Neural cell (in vitro differentiated cells): Measurements from ENCODE around the gene SH3RF3. TPM values are rescaled to one million over a fixed set of nuclear protein-coding genes. Genes with fewer than 3 reads are reported as not detected.

Experiments used
- H2AFZ ChIP-seq: fragments of 200-600, 300-800 bp; sonication (generic), shearing (Covaris generic); 2 replicates; pipeline ENCODE4 v1.6.0; 2014; ENCODE audit warnings: low read depth, mild to moderate bottlenecking, antibody characterized with exemption, low read length, moderate library complexity
- H3F3A ChIP-seq: fragments of 200-600 bp; shearing (Covaris generic); 2 replicates; pipeline ENCODE4 v1.6.1; 2016; ENCODE audit warnings: mild to moderate bottlenecking, moderate library complexity, mixed read lengths, antibody characterized with exemption, low read length; ENCODE audit not compliant: insufficient read depth, poor library complexity, severe bottlenecking
- H3K27ac ChIP-seq: fragments of 200-600, 300-800 bp; sonication (generic), shearing (Covaris generic); 2 replicates; pipeline ENCODE4 v1.5.1; 2014; ENCODE audit warnings: mild to moderate bottlenecking, low read length, moderate library complexity
- H3K27me3 ChIP-seq: fragments of 300-800, 200-600 bp; sonication (generic), shearing (Covaris generic); 2 replicates; pipeline ENCODE4 v1.6.0; 2014; ENCODE audit warnings: mild to moderate bottlenecking, low read depth, low read length, moderate library complexity; ENCODE audit not compliant: insufficient read depth
- H3K36me3 ChIP-seq: fragments of 300-800, 200-600 bp; sonication (generic), shearing (Covaris generic); 2 replicates; pipeline ENCODE4 v1.5.1; 2014; ENCODE audit warnings: mild to moderate bottlenecking, antibody characterized with exemption, low read length, moderate library complexity; ENCODE audit not compliant: insufficient read depth
- H3K4me2 ChIP-seq: fragments of 300-800, 200-600 bp; sonication (generic), shearing (Covaris generic); 2 replicates; pipeline ENCODE4 v1.6.0; 2014; ENCODE audit warnings: mild to moderate bottlenecking, low read length
- H3K4me3 ChIP-seq: fragments of 300-800, 200-600 bp; sonication (generic), shearing (Covaris generic); 2 replicates; pipeline ENCODE4 v1.5.1; 2014; ENCODE audit warnings: mild to moderate bottlenecking, low read length, moderate library complexity
- H3K79me2 ChIP-seq: fragments of 200-600 bp; shearing (Covaris generic); replicated peaks from 2 replicates; pipeline ENCODE4 v1.6.0; 2014; ENCODE audit warnings: mild to moderate bottlenecking, low read length, moderate library complexity; ENCODE audit not compliant: insufficient read depth
- H3K9ac ChIP-seq: fragments of 300-800, 200-600 bp; sonication (generic), shearing (Covaris generic); 2 replicates; pipeline ENCODE4 v1.6.1; 2016; ENCODE audit warnings: mild to moderate bottlenecking, low read length, mixed read lengths
- H3K9me2 ChIP-seq: fragments of 200-600 bp; shearing (Covaris generic); 2 replicates; pipeline ENCODE4 v1.6.1; 2016; ENCODE audit warnings: mild to moderate bottlenecking, low read length, mixed read lengths; ENCODE audit not compliant: insufficient read depth
- H3K9me3 ChIP-seq: fragments of 200-600, 300-800 bp; sonication (generic), shearing (Covaris generic); 2 replicates; pipeline ENCODE4 v1.6.1; 2016; ENCODE audit warnings: mild to moderate bottlenecking, mixed run types, low read length, moderate library complexity, mixed read lengths
- H4K20me1 ChIP-seq: fragments of 200-600 bp; shearing (Covaris generic); 2 replicates; pipeline ENCODE4 v1.6.1; 2016; ENCODE audit warnings: mild to moderate bottlenecking, mixed run types; ENCODE audit not compliant: insufficient read depth
- CTCF ChIP-seq: fragments of 450-650 bp; IDR thresholded peaks from 2 replicates; pipeline ENCODE4 v1.5.1; 2014; ENCODE audit warnings: antibody characterized with exemption, mild to moderate bottlenecking, moderate library complexity; ENCODE audit not compliant: poor library complexity, severe bottlenecking
- EP300 ChIP-seq: fragments of 450-650 bp; conservative IDR thresholded peaks from 2 replicates; pipeline ENCODE4 v1.6.1; 2014; ENCODE audit warnings: antibody characterized with exemption, mild to moderate bottlenecking, moderate library complexity; ENCODE audit not compliant: poor library complexity, severe bottlenecking
- EZH2 ChIP-seq: fragments of 200-600, 300-800 bp; shearing (Covaris generic), sonication (generic); IDR thresholded peaks from 2 replicates; pipeline ENCODE4 v1.6.1; 2014; ENCODE audit warnings: antibody characterized with exemption, low read length, borderline replicate concordance, mild to moderate bottlenecking; ENCODE audit not compliant: insufficient read depth, poor library complexity, severe bottlenecking
- MXI1 ChIP-seq: fragments of 450-650 bp; conservative IDR thresholded peaks from 2 replicates; pipeline ENCODE4 v1.6.1; 2014; ENCODE audit warnings: antibody characterized with exemption, mild to moderate bottlenecking; ENCODE audit not compliant: poor library complexity, severe bottlenecking
- POLR2AphosphoS5 ChIP-seq: IDR thresholded peaks from 2 replicates; pipeline ENCODE4 v1.6.1; 2012
- RAD21 ChIP-seq: fragments of 450-650 bp; conservative IDR thresholded peaks from 2 replicates; pipeline ENCODE4 v1.6.1; 2014; ENCODE audit warnings: antibody characterized with exemption, mild to moderate bottlenecking, moderate library complexity
- REST ChIP-seq: IDR thresholded peaks from 2 replicates; pipeline ENCODE4 v1.6.1; 2012; ENCODE audit warnings: borderline replicate concordance
- TAF1 ChIP-seq: IDR thresholded peaks from 2 replicates; pipeline ENCODE4 v1.6.1; 2012; ENCODE audit warnings: low read depth
- polyA plus RNA-seq: library from polyadenylated mRNA; depleted of rRNA; stranded (reverse); fragments of >200 nt; gene quantifications from 2 replicates; pipeline ENCODE4 v1.2.3, GENCODE V29; 2014

SH3RF3 gene
- polyA plus RNA-seq, 1 donor from 2014 or later, result 0.53 TPM

- TF ChIP-seq RAD21, result no peak
- no peak for TF ChIP-seq EZH2
Measured at GRCh38 chr2:109238580-109238979, 109.6 kb downstream of the SH3RF3 start (continued).

GRCh38 chr2:109239720-109240119 lies 110.7 kb downstream of the SH3RF3 start:
- Histone ChIP-seq H3F3A (no peaks in the 10 kb centered on the region), H3K36me3 (no peaks in the 10 kb centered on the region), H3K27me3 (no peaks in the 10 kb centered on the region), H3K27ac (no peak overlapping the region), H3K9ac (no peak overlapping the region), H3K9me2 (no peaks in the 10 kb centered on the region), H3K4me3 (no peak overlapping the region), H2AFZ (no peak overlapping the region), H3K9me3 (no peaks in the 10 kb centered on the region), H3K4me2 (no peak overlapping the region), H3K79me2 (no peaks in the 10 kb centered on the region), H4K20me1 (no peaks in the 10 kb centered on the region)
- TF ChIP-seq EP300 (peak; percentile 41), POLR2AphosphoS5 (peak; percentile 30), MXI1 (no peak)

GRCh38 chr2:109242210-109242653 lies 113.2 kb downstream of the SH3RF3 start:
- Histone ChIP-seq H3K9me2 (no peaks in the 10 kb centered on the region), H3K4me2 (no peak overlapping the region), H3K9ac (no peak overlapping the region), H2AFZ (no peak overlapping the region), H3K4me3 (no peak overlapping the region), H3K36me3 (no peaks in the 10 kb centered on the region), H3K27me3 (no peaks in the 10 kb centered on the region), H3K9me3 (no peaks in the 10 kb centered on the region), H3F3A (no peaks in the 10 kb centered on the region), H3K27ac (no peak overlapping the region), H3K79me2 (no peaks in the 10 kb centered on the region), H4K20me1 (no peaks in the 10 kb centered on the region)
- TF ChIP-seq TAF1 (no peak), RAD21 (no peak), CTCF (no peak), POLR2AphosphoS5 (no peak), REST (no peak)
